Activated naive CD8-positive, alpha-beta T cell treated with anti-CD3 and anti-CD28 coated beads for 36 hours (primary cell): ENCODE data around the gene ARPC1A. TPM values are rescaled to one million over a fixed set of nuclear protein-coding genes. Genes with fewer than 3 reads are reported as not detected.
A peak's percentile ranks its signal among the peaks of the same experiment; 100 is the strongest.
"Not testable (repeated sequence)": the region's sequence is repeated elsewhere in the genome, so short reads cannot be mapped to it uniquely, and the experiment has no call there.

Experiments used
- DNase-seq: peaks from one replicate; pipeline ENCODE4 v3.0.0; 2021
- H3K27ac Mint-ChIP-seq: one replicate; pipeline ENCODE4 v1.8.0; 2022; ENCODE audit warnings: mild to moderate bottlenecking, moderate library complexity, mixed read lengths
- H3K27me3 Mint-ChIP-seq: one replicate; pipeline ENCODE4 v1.8.0; 2022; ENCODE audit warnings: mild to moderate bottlenecking, mixed read lengths
- H3K36me3 Mint-ChIP-seq: one replicate; pipeline ENCODE4 v1.8.0; 2021; ENCODE audit warnings: mild to moderate bottlenecking, mixed read lengths
- H3K4me1 Mint-ChIP-seq: one replicate; pipeline ENCODE4 v1.8.0; 2021; ENCODE audit warnings: mixed read lengths
- H3K4me3 Mint-ChIP-seq: one replicate; pipeline ENCODE4 v1.8.0; 2022; ENCODE audit warnings: mild to moderate bottlenecking, moderate library complexity, mixed read lengths
- H3K9me3 Mint-ChIP-seq: one replicate; pipeline ENCODE4 v1.8.0; 2022; ENCODE audit warnings: mixed read lengths
- total RNA-seq, 2 experiments: library from RNA; stranded (reverse); gene quantifications; one replicate each; pipeline ENCODE4 v1.2.3, GENCODE V29; 2021

The ARPC1A gene
- total RNA-seq, 2 experiments from 2014 or later = 55.0 to 55.9 TPM

DNA sequence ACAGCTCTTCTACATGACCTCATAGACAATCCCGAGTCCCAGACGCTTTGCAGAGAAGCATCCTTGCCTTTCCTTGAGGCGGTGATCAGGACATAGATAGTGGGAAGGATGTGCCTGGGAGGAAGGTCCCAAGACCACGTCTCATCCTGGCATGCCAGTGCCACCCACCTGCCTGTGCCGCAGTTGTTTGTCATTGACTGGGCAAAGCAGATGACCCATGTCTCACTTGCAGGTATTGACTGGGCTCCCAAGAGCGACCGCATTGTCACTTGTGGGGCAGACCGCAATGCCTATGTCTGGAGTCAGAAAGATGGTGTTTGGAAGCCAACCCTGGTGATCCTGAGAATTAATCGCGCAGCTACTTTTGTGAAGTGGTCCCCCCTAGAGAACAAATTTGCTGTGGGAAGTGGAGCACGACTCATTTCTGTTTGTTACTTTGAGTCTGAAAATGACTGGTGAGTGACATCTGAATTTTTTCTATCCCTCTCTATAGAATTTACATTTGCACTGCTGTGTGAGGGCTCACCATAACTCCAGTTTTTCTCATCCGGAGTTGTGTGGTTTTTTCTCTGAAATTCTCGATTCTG lies 18.5 kb downstream of the ARPC1A start:
- peaks cover 12% of the 10 kb centered on the region for H3K36me3 Mint-ChIP-seq
- peaks cover 4% of the 10 kb centered on the region for H3K4me1 Mint-ChIP-seq
- no peak overlapping the region for H3K27ac Mint-ChIP-seq
- H3K27me3 Mint-ChIP-seq = no peaks in the 10 kb centered on the region
- H3K9me3 Mint-ChIP-seq = no peaks in the 10 kb centered on the region
- no peak for DNase-seq
- H3K4me3 Mint-ChIP-seq = no peak overlapping the region

GRCh38 chr7:99350641-99351040 lies 24.9 kb downstream of the ARPC1A start:
- H3K36me3 Mint-ChIP-seq, H3K4me3 Mint-ChIP-seq, H3K27ac Mint-ChIP-seq, H3K4me1 Mint-ChIP-seq, H3K27me3 Mint-ChIP-seq, H3K9me3 Mint-ChIP-seq, DNase-seq: not testable (repeated sequence)

DNA sequence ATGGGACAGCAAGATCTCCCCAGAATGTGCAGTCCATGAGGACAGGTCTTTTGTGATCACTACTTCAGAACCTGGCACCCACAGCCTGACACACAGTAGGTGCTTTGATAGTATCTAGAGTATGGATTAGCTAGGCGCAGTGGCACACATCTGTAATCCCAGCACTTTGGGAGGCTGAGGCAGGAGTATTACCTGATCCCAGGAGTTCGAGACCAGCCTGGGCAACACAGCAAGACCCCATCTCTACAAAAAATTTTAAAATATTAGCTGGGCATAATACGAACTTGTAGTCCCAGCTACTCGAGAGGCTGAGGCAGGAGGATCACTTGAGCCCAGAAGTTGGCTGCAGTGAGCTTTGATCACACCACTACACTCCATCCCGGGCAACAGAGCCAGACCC lies 26.5 kb downstream of the ARPC1A start:
- no peaks in the 10 kb centered on the region for H3K4me1 Mint-ChIP-seq
- H3K9me3 Mint-ChIP-seq = no peaks in the 10 kb centered on the region
- DNase-seq = no peak
- H3K27me3 Mint-ChIP-seq = no peaks in the 10 kb centered on the region
- H3K4me3 Mint-ChIP-seq = no peak overlapping the region
- H3K27ac Mint-ChIP-seq = no peak overlapping the region
- peaks cover 11% of the 10 kb centered on the region for H3K36me3 Mint-ChIP-seq

DNA sequence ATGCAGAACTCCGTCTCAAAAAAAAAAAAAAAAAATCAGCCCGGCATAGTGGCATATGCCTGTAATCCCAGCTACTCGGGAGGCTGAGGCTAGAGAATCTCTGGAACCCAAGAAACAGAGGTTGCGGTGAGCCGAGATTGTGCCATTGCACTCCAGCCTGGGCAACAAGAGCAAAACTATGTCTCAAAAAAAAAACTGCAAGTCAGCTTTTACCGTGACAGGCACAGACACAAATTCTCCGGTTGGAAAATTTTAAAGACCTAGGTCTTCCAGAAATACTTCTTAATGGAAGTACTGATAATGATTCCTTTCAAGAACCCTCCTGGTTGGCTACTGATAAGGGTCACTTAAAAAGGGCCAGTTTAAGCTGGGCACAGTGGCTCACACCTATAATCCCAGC lies 29.4 kb downstream of the ARPC1A start:
- Mint-ChIP-seq H3K9me3 (no peaks in the 10 kb centered on the region), H3K27me3 (no peaks in the 10 kb centered on the region), H3K27ac (no peak overlapping the region), H3K4me3 (no peak overlapping the region), H3K36me3 (peaks cover 12% of the 10 kb centered on the region), H3K4me1 (no peaks in the 10 kb centered on the region)
- DNase-seq = no peak

- no peaks in the 10 kb centered on the region for H3K9me3 Mint-ChIP-seq
- H3K27ac Mint-ChIP-seq = no peak overlapping the region
- H3K4me3 Mint-ChIP-seq = no peak overlapping the region
- H3K27me3 Mint-ChIP-seq = no peaks in the 10 kb centered on the region
- H3K4me1 Mint-ChIP-seq = peaks cover 4% of the 10 kb centered on the region
- H3K36me3 Mint-ChIP-seq = peaks cover 10% of the 10 kb centered on the region
- DNase-seq = no peak
These were observed 32.2 kb downstream of the ARPC1A start for GRCh38 chr7:99357701-99358490.

DNA sequence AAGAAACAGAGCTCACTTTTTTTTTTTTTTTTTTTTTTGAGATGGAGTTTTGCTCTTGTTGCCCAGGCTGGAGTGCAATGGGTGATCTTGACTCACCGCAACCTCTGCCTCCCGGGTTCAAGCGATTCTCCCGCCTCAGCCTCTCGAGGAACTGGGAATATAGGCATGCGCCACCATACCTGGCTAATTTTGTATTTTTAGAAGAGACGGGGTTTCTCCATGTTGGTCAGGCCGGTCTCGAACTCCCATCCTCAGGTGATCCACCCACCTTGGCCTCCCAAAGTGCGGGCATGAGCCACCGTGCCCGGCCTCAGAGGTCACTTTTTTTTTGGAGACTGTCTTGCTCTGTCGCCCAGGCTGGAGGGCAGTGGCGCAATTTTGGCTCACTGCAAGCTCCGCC lies 32.8 kb downstream of the ARPC1A start:
- peaks cover 10% of the 10 kb centered on the region for H3K36me3 Mint-ChIP-seq
- not testable (repeated sequence) for H3K27ac Mint-ChIP-seq, H3K9me3 Mint-ChIP-seq, H3K4me3 Mint-ChIP-seq, DNase-seq, H3K4me1 Mint-ChIP-seq, H3K27me3 Mint-ChIP-seq

GRCh38 chr7:99359465-99360154 lies 33.9 kb downstream of the ARPC1A start:
- H3K9me3 Mint-ChIP-seq = no peaks in the 10 kb centered on the region
- H3K27me3 Mint-ChIP-seq = no peaks in the 10 kb centered on the region
- peaks cover 13% of the 10 kb centered on the region for H3K36me3 Mint-ChIP-seq
- no peak overlapping the region for H3K27ac Mint-ChIP-seq
- H3K4me1 Mint-ChIP-seq = peaks cover 4% of the 10 kb centered on the region
- no peak for DNase-seq
- H3K4me3 Mint-ChIP-seq = no peak overlapping the region

DNA sequence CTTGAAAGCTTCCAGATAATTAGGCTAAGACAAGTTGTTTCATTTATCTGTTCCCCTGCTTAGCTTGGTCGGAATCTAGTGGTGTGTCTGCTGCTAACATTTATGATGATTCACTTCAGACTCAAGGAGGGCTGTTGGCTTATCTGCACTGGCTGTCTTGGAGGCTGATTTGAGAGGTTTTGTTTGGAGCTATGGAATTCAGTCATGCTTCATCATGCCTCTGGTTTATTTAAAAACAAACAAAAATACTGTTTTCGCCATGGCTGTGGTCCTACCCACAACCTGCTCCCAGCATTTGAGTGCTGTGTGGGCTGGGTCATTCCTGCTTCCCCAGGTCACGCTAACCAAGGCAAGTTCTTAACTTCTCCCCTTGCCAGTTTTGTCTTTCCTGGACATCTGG lies 37.1 kb downstream of the ARPC1A start:
- Mint-ChIP-seq H3K4me1 (peaks cover 4% of the 10 kb centered on the region), H3K4me3 (no peak overlapping the region), H3K9me3 (no peaks in the 10 kb centered on the region), H3K27me3 (no peaks in the 10 kb centered on the region), H3K36me3 (peaks cover 18% of the 10 kb centered on the region), H3K27ac (no peak overlapping the region)
- DNase-seq = no peak

DNA sequence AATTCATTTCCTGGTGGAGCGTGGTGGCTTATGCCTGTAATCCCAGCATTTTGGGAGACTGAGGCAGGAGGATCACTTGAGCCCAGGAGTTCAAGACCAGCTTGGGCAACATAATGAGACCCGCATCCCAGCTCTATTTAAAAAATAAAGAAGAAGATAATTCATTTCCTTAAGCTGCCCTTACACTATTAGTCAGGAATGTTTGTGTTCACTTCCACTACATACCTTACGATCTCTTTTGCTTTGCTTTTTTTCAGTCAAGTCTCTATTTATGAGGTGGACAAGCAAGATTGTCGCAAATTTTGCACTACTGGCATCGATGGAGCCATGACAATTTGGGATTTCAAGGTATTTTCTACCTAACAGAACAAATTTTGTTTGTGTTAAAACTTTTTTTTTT lies 37.6 kb downstream of the ARPC1A start:
- Mint-ChIP-seq H3K27ac (no peak overlapping the region), H3K4me1 (peaks cover 4% of the 10 kb centered on the region), H3K4me3 (no peak overlapping the region), H3K27me3 (no peaks in the 10 kb centered on the region), H3K9me3 (no peaks in the 10 kb centered on the region), H3K36me3 (peaks cover 15% of the 10 kb centered on the region)
- no peak for DNase-seq

DNA sequence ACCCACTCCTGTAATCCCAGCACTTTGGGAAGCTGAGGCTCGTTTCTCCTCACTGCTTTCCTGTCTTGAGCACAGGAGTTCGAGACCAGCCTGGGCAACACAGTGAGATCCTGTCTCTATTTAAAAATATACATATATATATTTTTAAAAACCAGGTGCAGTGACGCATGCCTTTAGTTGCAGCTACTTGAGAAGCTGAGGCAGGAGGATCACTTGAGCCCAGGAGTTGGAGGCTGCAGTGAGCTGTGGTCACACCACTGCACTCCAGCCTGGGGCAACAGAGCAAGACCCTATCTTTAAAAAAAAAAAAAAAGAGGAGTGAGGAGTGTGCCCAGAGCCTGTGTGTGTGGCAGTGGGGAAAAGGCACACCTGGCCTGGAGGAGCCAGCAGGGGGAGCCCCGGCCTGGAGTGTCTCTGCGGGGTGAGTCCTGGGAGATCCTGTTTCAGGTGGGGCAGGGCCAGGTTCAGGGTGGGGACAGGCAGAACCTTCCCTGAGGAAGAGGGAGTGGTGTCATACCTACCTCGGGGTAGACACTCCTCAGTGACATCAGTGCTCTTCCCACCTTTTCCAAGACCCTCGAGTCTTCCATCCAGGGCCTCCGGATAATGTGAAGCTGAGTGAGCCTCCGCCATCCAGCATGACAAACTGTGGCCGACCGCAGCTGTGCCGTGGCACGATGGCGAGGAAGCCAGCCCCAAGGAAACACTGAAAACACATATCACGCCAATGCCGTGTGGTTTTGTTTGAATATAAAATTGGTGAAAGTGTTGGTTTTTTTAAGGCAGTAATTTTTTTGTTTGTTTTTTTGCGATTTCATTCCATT lies 39.8 kb downstream of the ARPC1A start:
- Mint-ChIP-seq H3K4me1 (peaks cover 12% of the 10 kb centered on the region), H3K9me3 (no peaks in the 10 kb centered on the region), H3K4me3 (no peak overlapping the region), H3K27ac (peak overlapping the region; percentile 28), H3K27me3 (no peaks in the 10 kb centered on the region), H3K36me3 (peaks cover 15% of the 10 kb centered on the region)
- DNase-seq = peak; percentile 47

DNA sequence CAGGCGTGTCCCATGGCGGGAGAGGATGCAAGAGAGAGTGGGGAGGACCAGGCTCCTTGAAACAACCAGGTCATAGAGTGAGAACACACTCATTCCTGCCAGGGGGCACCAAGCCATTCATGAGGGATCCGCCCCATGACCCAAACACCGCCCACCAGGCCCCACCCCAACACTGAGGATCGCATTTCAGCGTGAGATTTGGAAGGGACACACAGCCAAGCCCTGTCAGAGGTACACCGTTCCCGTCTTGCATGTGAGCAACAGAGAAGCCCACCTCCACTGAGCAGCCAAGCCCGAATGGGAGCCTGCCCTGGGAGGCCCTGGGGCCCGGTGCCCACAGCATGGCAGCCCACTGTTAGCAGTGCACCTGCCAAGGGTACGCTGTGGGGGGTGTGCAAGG lies 40.9 kb downstream of the ARPC1A start:
- peaks cover 13% of the 10 kb centered on the region for H3K36me3 Mint-ChIP-seq
- no peak overlapping the region for H3K4me3 Mint-ChIP-seq
- no peak for DNase-seq
- no peak overlapping the region for H3K27ac Mint-ChIP-seq
- H3K4me1 Mint-ChIP-seq = peaks cover 8% of the 10 kb centered on the region
- no peaks in the 10 kb centered on the region for H3K9me3 Mint-ChIP-seq
- no peaks in the 10 kb centered on the region for H3K27me3 Mint-ChIP-seq

- H3K27ac Mint-ChIP-seq = peak overlapping the region; percentile 34
- H3K9me3 Mint-ChIP-seq = no peaks in the 10 kb centered on the region
- DNase-seq = no peak
- no peak overlapping the region for H3K4me3 Mint-ChIP-seq
- H3K4me1 Mint-ChIP-seq = peaks cover 21% of the 10 kb centered on the region
- no peaks in the 10 kb centered on the region for H3K27me3 Mint-ChIP-seq
- H3K36me3 Mint-ChIP-seq = peaks cover 13% of the 10 kb centered on the region
These were observed 43.2 kb downstream of the ARPC1A start for GRCh38 chr7:99368750-99369389.

DNA sequence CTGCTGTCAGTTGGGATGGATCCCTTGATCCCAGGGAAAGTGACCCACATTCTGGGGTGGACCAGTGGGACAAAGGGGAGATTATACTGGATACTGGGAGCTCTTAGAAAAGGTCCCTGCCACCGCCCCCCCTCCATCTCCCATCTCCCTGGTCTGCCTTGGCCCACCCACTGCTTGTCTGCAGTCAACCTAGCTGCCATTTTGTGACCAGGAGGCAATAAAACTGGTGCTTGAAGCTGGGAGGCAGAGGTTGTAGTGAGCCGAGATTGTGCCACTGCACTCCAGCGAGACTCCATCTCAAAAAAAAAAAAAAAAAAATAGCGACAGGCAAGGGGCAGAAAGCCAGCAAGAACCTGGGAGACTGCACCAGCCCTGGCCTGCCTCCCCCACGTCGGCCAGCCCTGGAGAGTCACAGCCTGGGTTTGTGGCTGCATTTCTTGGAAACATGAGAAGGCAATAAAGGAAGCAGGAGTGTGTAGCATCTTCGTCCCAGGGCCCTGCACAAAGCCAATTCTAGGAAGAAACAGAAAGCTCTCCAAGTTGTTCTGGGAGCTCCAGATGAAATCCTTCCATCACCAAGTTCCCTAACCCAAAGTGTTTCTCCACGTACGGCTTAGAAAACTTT lies 44.2 kb downstream of the ARPC1A start:
- peaks cover 22% of the 10 kb centered on the region for H3K4me1 Mint-ChIP-seq
- H3K36me3 Mint-ChIP-seq = peaks cover 11% of the 10 kb centered on the region
- no peak overlapping the region for H3K4me3 Mint-ChIP-seq
- no peaks in the 10 kb centered on the region for H3K27me3 Mint-ChIP-seq
- no peaks in the 10 kb centered on the region for H3K9me3 Mint-ChIP-seq
- H3K27ac Mint-ChIP-seq = no peak overlapping the region
- DNase-seq = no peak

GRCh38 chr7:99371376-99371920 lies 45.8 kb downstream of the ARPC1A start:
- Mint-ChIP-seq H3K4me3 (no peak overlapping the region), H3K27me3 (no peaks in the 10 kb centered on the region), H3K36me3 (peaks cover 9% of the 10 kb centered on the region), H3K9me3 (no peaks in the 10 kb centered on the region), H3K4me1 (peaks cover 27% of the 10 kb centered on the region), H3K27ac (peak overlapping the region; percentile 6)
- DNase-seq = no peak
